HepG2 (cell line): ENCODE results near the gene NELFB. TPM values are rescaled to one million over a fixed set of nuclear protein-coding genes. Genes with fewer than 3 reads are reported as not detected.

Experiments used
- BRF2 ChIP-seq: sonication (generic); formaldehyde crosslinking; IDR thresholded peaks from 2 replicates; pipeline ENCODE4 v1.8.1; 2022; ENCODE audit warnings: mild to moderate bottlenecking, missing genetic modification reagents
- CCAR2 ChIP-seq: fragments of 200-400 bp; formaldehyde crosslinking; optimal IDR thresholded peaks from 2 replicates; pipeline ENCODE3; 2018; ENCODE audit warnings: low read depth, mild to moderate bottlenecking, low read length, moderate library complexity
- DPF2 ChIP-seq: sonication (generic); formaldehyde crosslinking; IDR thresholded peaks from 2 replicates; pipeline ENCODE4 v1.4.0; 2020; ENCODE audit warnings: mild to moderate bottlenecking, low read depth, missing genetic modification reagents, borderline replicate concordance
- ERF ChIP-seq: IDR thresholded peaks from 2 replicates; pipeline ENCODE4 v1.6.1; 2018; ENCODE audit warnings: missing biosample characterization, missing genetic modification reagents
- FUBP1 ChIP-seq: sonication (generic); formaldehyde crosslinking; IDR thresholded peaks from 2 replicates; pipeline ENCODE4 v1.5.1; 2020; ENCODE audit warnings: missing genetic modification reagents, mild to moderate bottlenecking, borderline replicate concordance
- NFE2L2 ChIP-seq: fragments of 150-350 bp; IDR thresholded peaks from 2 replicates; pipeline ENCODE4 v1.6.1; 2014; ENCODE audit warnings: low read length
- NR2F6 ChIP-seq, 2 experiments: IDR thresholded peaks; 2 replicates each; pipeline ENCODE4 v1.6.1; 2016; ENCODE audit warnings: antibody characterized with exemption in 1 of 2, mild to moderate bottlenecking in 1 of 2
- PTBP1 ChIP-seq: fragments of 200-400 bp; formaldehyde crosslinking; IDR thresholded peaks from 2 replicates; pipeline ENCODE4 v1.6.1; 2018; ENCODE audit warnings: low read length, low read depth; ENCODE audit not compliant: poor library complexity, severe bottlenecking
- SCMH1 ChIP-seq: sonication (generic); formaldehyde crosslinking; IDR thresholded peaks from 2 replicates; pipeline ENCODE4 v1.9.0; 2021; ENCODE audit warnings: missing genetic modification reagents, mild to moderate bottlenecking, borderline replicate concordance
- SIX4 ChIP-seq: sonication (generic); formaldehyde crosslinking; IDR thresholded peaks from 2 replicates; pipeline ENCODE4 v1.4.0; 2020; ENCODE audit warnings: missing genetic modification reagents
- SMAD1 ChIP-seq: sonication (generic); formaldehyde crosslinking; IDR thresholded peaks from 2 replicates; pipeline ENCODE4 v1.4.0; 2020; ENCODE audit warnings: missing genetic modification reagents, low read depth, mild to moderate bottlenecking, borderline replicate concordance
- SNAI1 ChIP-seq: sonication (generic); formaldehyde crosslinking; IDR thresholded peaks from 2 replicates; pipeline ENCODE4 v1.5.0; 2020; ENCODE audit warnings: mild to moderate bottlenecking, missing genetic modification reagents, borderline replicate concordance
- SP4 ChIP-seq: sonication (generic); formaldehyde crosslinking; IDR thresholded peaks from 2 replicates; pipeline ENCODE4 v1.8.1; 2023; ENCODE audit warnings: mild to moderate bottlenecking, missing genetic modification reagents
- SRF ChIP-seq: IDR thresholded peaks from 2 replicates; pipeline ENCODE4 v1.6.1; 2011; ENCODE audit warnings: mild to moderate bottlenecking, low read depth, low read length, moderate library complexity
- SRY ChIP-seq: sonication (generic); formaldehyde crosslinking; IDR thresholded peaks from 2 replicates; pipeline ENCODE4 v1.8.0; 2022; ENCODE audit warnings: mild to moderate bottlenecking, missing genetic modification reagents
- TMF1 ChIP-seq: sonication (generic); formaldehyde crosslinking; IDR thresholded peaks from 2 replicates; pipeline ENCODE4 v1.8.1; 2022; ENCODE audit warnings: low read depth, missing genetic modification reagents
- ZBTB20 ChIP-seq: sonication (generic); formaldehyde crosslinking; IDR thresholded peaks from 2 replicates; pipeline ENCODE4 v1.8.1; 2023; ENCODE audit warnings: missing genetic modification reagents, low read depth, mild to moderate bottlenecking, borderline replicate concordance
- ZBTB3 ChIP-seq: sonication (generic); formaldehyde crosslinking; IDR thresholded peaks from 2 replicates; pipeline ENCODE4 v1.4.0; 2020; ENCODE audit warnings: low read depth, mild to moderate bottlenecking, moderate library complexity, missing genetic modification reagents, borderline replicate concordance
- ZBTB38 ChIP-seq: sonication (generic); formaldehyde crosslinking; IDR thresholded peaks from 2 replicates; pipeline ENCODE4 v1.5.1; 2020; ENCODE audit warnings: mild to moderate bottlenecking, missing genetic modification reagents
- ZFP36 ChIP-seq: fragments of 150-350 bp; IDR thresholded peaks from 2 replicates; pipeline ENCODE4 v1.6.1; 2018; ENCODE audit warnings: borderline replicate concordance, low read length, low read depth; ENCODE audit not compliant: partially characterized antibody
- ZNF263 ChIP-seq: sonication (generic); formaldehyde crosslinking; IDR thresholded peaks from 2 replicates; pipeline ENCODE4 v1.4.0; 2020; ENCODE audit warnings: missing genetic modification reagents
- ZNF280D ChIP-seq: sonication (generic); formaldehyde crosslinking; IDR thresholded peaks from 2 replicates; pipeline ENCODE4 v1.5.1; 2020; ENCODE audit warnings: mild to moderate bottlenecking, missing genetic modification reagents
- ZNF468 ChIP-seq: sonication (generic); formaldehyde crosslinking; IDR thresholded peaks from 2 replicates; pipeline ENCODE4 v1.8.0; 2022; ENCODE audit warnings: mild to moderate bottlenecking, moderate library complexity, missing genetic modification reagents
- polyA plus RNA-seq, 8 experiments: library from polyadenylated mRNA; depleted of rRNA in 3 of 8; stranded (reverse) in 7 of 8; unstranded in 1 of 8; fragments of >200 nt; fragmentation: Illumina TruSeq in 4 of 8; extraction: Trizol in 4 of 8; gene quantifications; 2 replicates each; pipeline versions ENCODE4 v1.2.1 to v1.2.3, GENCODE V29; 2011 to 2016; ENCODE audit warnings: low read depth in 4 of 8, missing spikeins in 1 of 8, mixed read lengths in 1 of 8; ENCODE audit not compliant: insufficient read depth in 1 of 8
- total RNA-seq, 5 experiments: library from RNA; depleted of rRNA; stranded (reverse); fragments of >200 nt; fragmentation: Illumina TruSeq; extraction: Trizol; gene quantifications; 2 replicates each; pipeline ENCODE4 v1.2.3, GENCODE V29; 2016; ENCODE audit warnings: low read depth in 1 of 5

NELFB gene
- total and polyA plus RNA-seq, 2 of the 13 experiments (the other 11 are each of a cell fraction or from before 2014, with no cell fraction given), result 26.5 to 45.8 TPM

- TF ChIP-seq NR2F6 (IDR thresholded peaks at IDR 0.05), result 0 out of 2 replicates have a peak, but pooled peaks have one; percentile 5
- no peak for TF ChIP-seq NR2F6 (CRISPR knock-in tag; IDR thresholded peaks at IDR 0.05)
- TF ChIP-seq FUBP1 (CRISPR knock-in tag), result no peak
- no peak for TF ChIP-seq ERF
- TF ChIP-seq DPF2, result no peak
- no peak for TF ChIP-seq SRF
- 0 out of 2 replicates have a peak, but pooled peaks have one; percentile 36 for TF ChIP-seq SRY (CRISPR knock-in tag)
- TF ChIP-seq SIX4 (CRISPR knock-in tag), result no peak
- TF ChIP-seq NFE2L2, result no peak
- TF ChIP-seq SNAI1, result no peak
- TF ChIP-seq ZNF280D (CRISPR knock-in tag), result 0 out of 2 replicates have a peak, but pooled peaks have one; percentile 37
- no peak for TF ChIP-seq ZFP36
- no peak for TF ChIP-seq TMF1 (CRISPR knock-in tag)
- no peak for TF ChIP-seq SMAD1 (CRISPR knock-in tag)
- no peak for TF ChIP-seq ZNF263 (CRISPR knock-in tag)
- TF ChIP-seq BRF2 (CRISPR knock-in tag), result no peak
- TF ChIP-seq ZBTB20 (CRISPR knock-in tag), result 0 out of 2 replicates have a peak, but pooled peaks have one; percentile 54
- TF ChIP-seq SCMH1, result no peak
- TF ChIP-seq CCAR2, result no peak
- TF ChIP-seq SP4 (CRISPR knock-in tag), result 0 out of 2 replicates have a peak, but pooled peaks have one; percentile 38
- peak; percentile 36; the same call in 1 of the 2 replicates for TF ChIP-seq ZBTB38 (CRISPR knock-in tag)
- no peak for TF ChIP-seq PTBP1
- no peak for TF ChIP-seq ZBTB3 (CRISPR knock-in tag)
- TF ChIP-seq ZNF468 (CRISPR knock-in tag), result no peak
Measured at GRCh38 chr9:137242269-137243203, 12.6 kb upstream of the NELFB start (continued).
